RWPE2 (cell line): Measurements from ENCODE around the gene ELMOD3.

ENCODE experiments used
- ATAC-seq: fragments of 200-7000 bp; cut with Tn5 transposase; 3 replicates; pipeline ENCODE4 v1.9.1; 2021; ENCODE audit warnings: low read depth
- DNase-seq: peaks from one replicate; pipeline ENCODE4 v3.0.0-alpha.2; 2020; ENCODE audit warnings: low spot score
- H3K27ac ChIP-seq: fragments of 450-650 bp; 2 replicates; pipeline ENCODE4 v1.5.1; 2017; ENCODE audit warnings: mild to moderate bottlenecking; ENCODE audit not compliant: poor library complexity, severe bottlenecking
- H3K27me3 ChIP-seq: fragments of 250-450 bp; sonication (Bioruptor Pico); 2 replicates; pipeline ENCODE4 v1.5.1; 2021; ENCODE audit warnings: mild to moderate bottlenecking, moderate library complexity; ENCODE audit not compliant: insufficient read depth, poor library complexity, severe bottlenecking
- H3K36me3 ChIP-seq: fragments of 250-450 bp; sonication (Bioruptor Pico); 2 replicates; pipeline ENCODE4 v1.5.1; 2020; ENCODE audit warnings: low read depth, mild to moderate bottlenecking, moderate library complexity
- H3K4me1 ChIP-seq: fragments of 250-450 bp; sonication (Bioruptor Pico); 2 replicates; pipeline ENCODE4 v1.5.1; 2021; ENCODE audit warnings: mild to moderate bottlenecking, moderate library complexity; ENCODE audit not compliant: insufficient read depth, poor library complexity, severe bottlenecking
- H3K4me3 ChIP-seq: fragments of 250-450 bp; sonication (Bioruptor Pico); 2 replicates; pipeline ENCODE4 v1.5.1; 2021; ENCODE audit warnings: mild to moderate bottlenecking, moderate library complexity; ENCODE audit not compliant: severe bottlenecking
- H3K9me3 ChIP-seq: fragments of 250-450 bp; sonication (Bioruptor Pico); 2 replicates; pipeline ENCODE4 v1.5.1; 2021; ENCODE audit warnings: mild to moderate bottlenecking, moderate library complexity; ENCODE audit not compliant: severe bottlenecking
- TF ChIP-seq, protein P1 (sequence below): fragments of 450-650 bp; IDR thresholded peaks from one replicate; pipeline ENCODE4 v1.5.1; 2017; ENCODE audit warnings: mild to moderate bottlenecking, moderate library complexity; ENCODE audit not compliant: poor library complexity, severe bottlenecking

Gene ELMOD3

DNA sequence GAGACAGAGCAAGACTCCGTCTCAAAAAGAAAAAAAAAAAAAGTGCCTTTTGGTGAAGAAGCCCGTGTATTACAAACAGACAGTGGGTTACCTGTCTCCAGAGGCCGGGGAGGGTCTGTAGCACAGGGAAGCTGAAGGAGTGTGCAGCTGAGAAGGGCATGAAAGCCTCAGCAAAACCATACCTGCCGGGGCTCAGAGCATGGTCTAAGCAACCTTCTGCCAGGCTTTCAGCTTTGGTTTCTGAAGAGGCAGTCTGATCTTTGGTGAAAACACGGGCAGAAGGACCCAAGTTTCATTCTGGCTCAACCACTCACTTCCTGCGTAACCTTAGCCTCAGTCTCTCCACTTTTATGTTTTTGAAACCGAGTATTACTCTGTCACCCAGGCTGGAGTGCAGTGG lies 85.4 kb downstream of the ELMOD3 start:
- no peak for ATAC-seq

DNA sequence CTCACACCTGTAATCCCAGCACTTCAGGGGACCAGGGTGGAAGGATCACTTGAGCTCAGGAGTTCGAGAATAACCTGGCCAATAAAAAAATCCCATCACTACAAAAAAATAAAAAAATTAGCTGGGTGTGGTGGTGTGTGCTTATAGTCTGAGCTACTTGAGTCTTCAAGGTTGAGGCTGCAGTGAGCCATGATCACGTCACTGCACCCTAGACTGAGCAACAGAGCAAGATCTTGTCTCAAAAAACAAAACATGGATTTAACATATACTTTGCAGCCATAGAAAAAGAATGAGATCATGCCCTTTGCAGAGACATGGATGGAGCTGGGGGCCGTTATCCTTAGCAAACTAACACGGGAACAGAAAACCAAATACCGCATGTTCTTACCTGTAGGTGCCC lies 86.2 kb downstream of the ELMOD3 start:
- DNase-seq (no peak), ATAC-seq (no peak)
- no peak overlapping the region for H3K27ac ChIP-seq
- TF ChIP-seq, protein P1, sequence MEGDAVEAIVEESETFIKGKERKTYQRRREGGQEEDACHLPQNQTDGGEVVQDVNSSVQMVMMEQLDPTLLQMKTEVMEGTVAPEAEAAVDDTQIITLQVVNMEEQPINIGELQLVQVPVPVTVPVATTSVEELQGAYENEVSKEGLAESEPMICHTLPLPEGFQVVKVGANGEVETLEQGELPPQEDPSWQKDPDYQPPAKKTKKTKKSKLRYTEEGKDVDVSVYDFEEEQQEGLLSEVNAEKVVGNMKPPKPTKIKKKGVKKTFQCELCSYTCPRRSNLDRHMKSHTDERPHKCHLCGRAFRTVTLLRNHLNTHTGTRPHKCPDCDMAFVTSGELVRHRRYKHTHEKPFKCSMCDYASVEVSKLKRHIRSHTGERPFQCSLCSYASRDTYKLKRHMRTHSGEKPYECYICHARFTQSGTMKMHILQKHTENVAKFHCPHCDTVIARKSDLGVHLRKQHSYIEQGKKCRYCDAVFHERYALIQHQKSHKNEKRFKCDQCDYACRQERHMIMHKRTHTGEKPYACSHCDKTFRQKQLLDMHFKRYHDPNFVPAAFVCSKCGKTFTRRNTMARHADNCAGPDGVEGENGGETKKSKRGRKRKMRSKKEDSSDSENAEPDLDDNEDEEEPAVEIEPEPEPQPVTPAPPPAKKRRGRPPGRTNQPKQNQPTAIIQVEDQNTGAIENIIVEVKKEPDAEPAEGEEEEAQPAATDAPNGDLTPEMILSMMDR, result no peak
- H3K9me3 ChIP-seq, result no peaks in the 10 kb centered on the region
- no peak overlapping the region for H3K4me3 ChIP-seq
- H3K36me3 ChIP-seq, result no peaks in the 10 kb centered on the region
- H3K4me1 ChIP-seq, result peaks cover 25% of the 10 kb centered on the region
- H3K27me3 ChIP-seq, result no peaks in the 10 kb centered on the region

More for the DNA sequence above, 85.4 kb downstream of the ELMOD3 start:
- no peaks in the 10 kb centered on the region for H3K9me3 ChIP-seq
- H3K4me1 ChIP-seq, result peaks cover 18% of the 10 kb centered on the region
- TF ChIP-seq, protein P1, result no peak
- no peaks in the 10 kb centered on the region for H3K27me3 ChIP-seq
- no peak for DNase-seq
- no peaks in the 10 kb centered on the region for H3K36me3 ChIP-seq
- H3K27ac ChIP-seq, result no peak overlapping the region
- H3K4me3 ChIP-seq, result no peak overlapping the region
